Prostate gland (tissue), 2 donors: ENCODE measurements around the gene MTMR3. TPM values are rescaled to one million over a fixed set of nuclear protein-coding genes. Genes with fewer than 3 reads are reported as not detected.

ENCODE experiments used
- DNase-seq: peaks from one replicate; pipeline ENCODE4 v3.0.0-alpha.2; 2019; ENCODE audit warnings: low spot score
- H3K27ac ChIP-seq, 2 donors: fragments of 200-600 bp; sonication (generic); 2 replicates each; pipeline ENCODE4 v1.5.1; 2017 to 2019
- H3K27me3 ChIP-seq: fragments of 200-600 bp; sonication (generic); replicated peaks from 2 replicates; pipeline ENCODE4 v1.5.1; 2019; ENCODE audit not compliant: insufficient read depth
- H3K36me3 ChIP-seq, 2 donors: fragments of 200-600 bp; sonication (generic); 1 replicate in 1 of 2; 2 replicates in 1 of 2; pipeline versions ENCODE4 v1.5.1 to v1.8.1; 2017 to 2019
- H3K4me1 ChIP-seq: fragments of 200-600 bp; sonication (generic); replicated peaks from 2 replicates; pipeline ENCODE4 v1.5.1; 2019
- H3K4me3 ChIP-seq, 2 donors: fragments of 200-600 bp; sonication (generic); 2 replicates each; pipeline ENCODE4 v1.5.1; 2017 to 2019
- H3K9me3 ChIP-seq: fragments of 200-600 bp; sonication (generic); 2 replicates; pipeline ENCODE4 v1.5.1; 2017
- POLR2A ChIP-seq: fragments of 450-650 bp; IDR thresholded peaks from one replicate; pipeline ENCODE4 v1.6.1; 2016; ENCODE audit warnings: antibody characterized with exemption, mild to moderate bottlenecking
- POLR2AphosphoS5 ChIP-seq: sonication (generic); formaldehyde crosslinking; IDR thresholded peaks from one replicate; pipeline ENCODE4 v1.6.1; 2017; ENCODE audit warnings: antibody characterized with exemption
- WGBS: methylation state at CpG from one replicate; pipeline ENCODE4 v1.1.5; 2018; 5-methylcytosine and 5-hydroxymethylcytosine counted together
- intact Hi-C: fragments of 100-400 bp; cut with DNase I; formaldehyde crosslinking; loops from one replicate; pipeline ENCODE4 v1.14.2; 2022
- total RNA-seq, 2 donors: library from RNA; depleted of rRNA; stranded (reverse); fragments of >200 nt; gene quantifications; one replicate each; pipeline ENCODE4 v1.1.0, GENCODE V29; 2016
- TF ChIP-seq, protein P1 (sequence below), 4 experiments: fragments of 200-600 bp in 2 of 4; fragments of 450-650 bp in 2 of 4; sonication (generic) in 2 of 4; IDR thresholded peaks; 1 replicate in 3 of 4; 2 replicates in 1 of 4; pipeline ENCODE4 v1.5.1; 2016 to 2019; ENCODE audit warnings: antibody characterized with exemption in 4 of 4, mild to moderate bottlenecking in 2 of 4, moderate library complexity in 2 of 4

Gene MTMR3
- total RNA-seq, 2 donors from 2014 or later, result 37.9 to 93.7 TPM

GRCh38 chr22:29873943-29874342 is 9.0 kb upstream of the MTMR3 start:
- no peak for TF ChIP-seq POLR2AphosphoS5
- TF ChIP-seq, protein P1, sequence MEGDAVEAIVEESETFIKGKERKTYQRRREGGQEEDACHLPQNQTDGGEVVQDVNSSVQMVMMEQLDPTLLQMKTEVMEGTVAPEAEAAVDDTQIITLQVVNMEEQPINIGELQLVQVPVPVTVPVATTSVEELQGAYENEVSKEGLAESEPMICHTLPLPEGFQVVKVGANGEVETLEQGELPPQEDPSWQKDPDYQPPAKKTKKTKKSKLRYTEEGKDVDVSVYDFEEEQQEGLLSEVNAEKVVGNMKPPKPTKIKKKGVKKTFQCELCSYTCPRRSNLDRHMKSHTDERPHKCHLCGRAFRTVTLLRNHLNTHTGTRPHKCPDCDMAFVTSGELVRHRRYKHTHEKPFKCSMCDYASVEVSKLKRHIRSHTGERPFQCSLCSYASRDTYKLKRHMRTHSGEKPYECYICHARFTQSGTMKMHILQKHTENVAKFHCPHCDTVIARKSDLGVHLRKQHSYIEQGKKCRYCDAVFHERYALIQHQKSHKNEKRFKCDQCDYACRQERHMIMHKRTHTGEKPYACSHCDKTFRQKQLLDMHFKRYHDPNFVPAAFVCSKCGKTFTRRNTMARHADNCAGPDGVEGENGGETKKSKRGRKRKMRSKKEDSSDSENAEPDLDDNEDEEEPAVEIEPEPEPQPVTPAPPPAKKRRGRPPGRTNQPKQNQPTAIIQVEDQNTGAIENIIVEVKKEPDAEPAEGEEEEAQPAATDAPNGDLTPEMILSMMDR (IDR thresholded peaks at IDR 0.05), result no peak
- no peak for TF ChIP-seq POLR2A
- no peaks in the 10 kb centered on the region for H3K4me1 ChIP-seq
- H3K4me3 ChIP-seq, result no peak overlapping the region
- H3K27ac ChIP-seq, result no peak overlapping the region
- intact Hi-C loops, result no loop called here
- WGBS, result 85% methylated on average over 2 of the region's 2 CpGs
- H3K36me3 ChIP-seq, result no peaks in the 10 kb centered on the region
- DNase-seq, result no peak
- no peaks in the 10 kb centered on the region for H3K9me3 ChIP-seq
- H3K27me3 ChIP-seq, result no peaks in the 10 kb centered on the region

DNA sequence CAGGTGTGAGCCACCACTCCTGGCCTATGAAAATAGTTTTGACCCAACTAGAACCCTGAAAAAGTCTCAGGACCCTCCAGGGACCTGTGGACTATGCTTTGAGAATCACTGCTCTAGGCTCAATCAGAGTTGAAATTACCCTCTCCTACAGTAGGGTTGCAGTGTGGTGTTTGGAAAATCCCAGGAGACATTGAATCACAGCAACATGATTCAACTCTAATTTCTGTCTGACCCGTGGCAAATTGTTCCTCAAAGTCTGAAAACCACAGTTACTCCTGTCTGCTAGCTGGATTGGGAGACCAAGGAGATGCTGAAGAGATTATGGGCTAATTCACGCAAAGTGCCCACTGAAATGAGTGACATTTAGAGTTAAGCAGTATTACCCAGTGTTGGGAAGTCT is 5.4 kb upstream of the MTMR3 start:
- H3K27me3 ChIP-seq, result no peaks in the 10 kb centered on the region
- intact Hi-C loops, result no loop called here
- no peak overlapping the region for H3K4me3 ChIP-seq
- no peak overlapping the region for H3K27ac ChIP-seq
- H3K36me3 ChIP-seq, result no peaks in the 10 kb centered on the region
- H3K9me3 ChIP-seq, result no peaks in the 10 kb centered on the region
- no peak for DNase-seq
- TF ChIP-seq POLR2AphosphoS5, result no peak
- TF ChIP-seq, protein P1 (IDR thresholded peaks at IDR 0.05), result no peak
- no peak for TF ChIP-seq POLR2A
- H3K4me1 ChIP-seq, result no peaks in the 10 kb centered on the region
- 69% methylated on average over 2 of the region's 2 CpGs for WGBS

GRCh38 chr22:29879753-29880152 is 3.2 kb upstream of the MTMR3 start:
- H3K27me3 ChIP-seq, result no peaks in the 10 kb centered on the region
- no peak for DNase-seq
- no peak overlapping the region for H3K27ac ChIP-seq

DNA sequence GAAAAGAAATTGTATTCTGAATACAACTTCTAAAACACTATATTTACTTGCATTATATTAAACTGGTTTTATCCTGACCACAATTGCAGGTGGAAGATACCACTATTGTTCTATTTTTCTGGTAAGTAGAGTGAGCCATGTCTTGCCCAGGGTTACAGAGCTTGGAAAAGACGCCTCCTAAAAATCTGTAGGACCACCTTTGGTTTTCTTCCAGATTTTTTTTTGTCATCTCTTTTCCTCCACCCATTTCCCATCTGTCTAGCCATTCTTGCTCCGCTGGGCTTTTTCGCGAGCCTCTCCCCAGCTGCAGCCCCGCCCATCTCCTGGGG is 294 bp upstream of the MTMR3 start:
- peak overlapping the region; percentile 98 to 99 for H3K27ac ChIP-seq
- 2% methylated on average over 5 of the region's 5 CpGs for WGBS
- no peak for TF ChIP-seq POLR2A
- no peak for TF ChIP-seq POLR2AphosphoS5
- TF ChIP-seq, protein P1 (IDR thresholded peaks at IDR 0.05), result no peak
- intact Hi-C loops, result loop anchor here (5.0 to 10.0 kb wide), 2 partner anchors 118 to 120 kb away; partner anchors contain the start of genes UQCR10 and ZMAT5
- no peaks in the 10 kb centered on the region for H3K36me3 ChIP-seq
- no peak for DNase-seq
- H3K9me3 ChIP-seq, result no peaks in the 10 kb centered on the region
- no peaks in the 10 kb centered on the region for H3K27me3 ChIP-seq
- H3K4me1 ChIP-seq, result no peaks in the 10 kb centered on the region
- H3K4me3 ChIP-seq, result peak overlapping the region; percentile 88 to 100

More at GRCh38 chr22:29879753-29880152, 3.2 kb upstream of the MTMR3 start:
- no peaks in the 10 kb centered on the region for H3K4me1 ChIP-seq
- H3K36me3 ChIP-seq, result no peaks in the 10 kb centered on the region
- intact Hi-C loops, result loop anchor here (5.0 to 10.0 kb wide), 2 partner anchors 115 to 123 kb away; partner anchors contain the start of genes UQCR10 and ZMAT5
- WGBS, result 95% methylated on average over 5 of the region's 5 CpGs
- H3K9me3 ChIP-seq, result no peaks in the 10 kb centered on the region
- no peak overlapping the region for H3K4me3 ChIP-seq
- TF ChIP-seq, protein P1 (IDR thresholded peaks at IDR 0.05), result no peak
- TF ChIP-seq POLR2AphosphoS5 (no peak), POLR2A (no peak)

- H3K27me3 ChIP-seq, result no peaks in the 10 kb centered on the region
- no peaks in the 10 kb centered on the region for H3K4me1 ChIP-seq
- no peaks in the 10 kb centered on the region for H3K9me3 ChIP-seq
- no peaks in the 10 kb centered on the region for H3K36me3 ChIP-seq
- DNase-seq, result no peak
- H3K4me3 ChIP-seq, result peak overlapping the region; percentile 88 to 100
- H3K27ac ChIP-seq, result peak overlapping the region; percentile 98 to 99
- intact Hi-C loops, result loop anchor here (5.0 to 10.0 kb wide), 2 partner anchors 119 kb away; partner anchors contain the start of genes UQCR10 and ZMAT5
- TF ChIP-seq POLR2A, result no peak
- no peak for TF ChIP-seq POLR2AphosphoS5
- TF ChIP-seq, protein P1 (IDR thresholded peaks at IDR 0.05), result no peak
- WGBS, result 0% methylated on average over 14 of the region's 14 CpGs
These were observed 762 bp downstream of the MTMR3 start for GRCh38 chr22:29883775-29884097.
